ENCODE data around the gene TMEM119.

Gene TMEM119

GRCh38 chr12:108562348-108563135 lies 35.3 kb downstream of the TMEM119 start, which contains the start of gene ISCU:
Gene ISCU, plus strand, starts transcription at chr12:108562596. Its CDS starts 27 bp downstream, at chr12:108562623.
- Histone ChIP-seq H3K27ac (replicated peaks) (peak within 1 kb of the TSS; percentile 98), H3K27me3 (ENCODE audit: insufficient read depth, poor library complexity, severe bottlenecking) (no peaks in the 10 kb centered on the region), H3K4me3 (replicated peaks; ENCODE audit: insufficient read depth, low read length) (peak within 1 kb of the TSS; percentile 93)
- TF ChIP-seq REST (IDR thresholded peaks at IDR 0.05; ENCODE audit: insufficient replicate concordance, low read depth) (peak; percentile 49), POLR2AphosphoS5 (IDR thresholded peaks at IDR 0.05; ENCODE audit: low read depth) (peak; percentile 38; the same call in 1 of the 2 replicates), CTCF (IDR thresholded peaks at IDR 0.05; ENCODE audit: insufficient read depth, low read length) (no peak), GABPA (IDR thresholded peaks at IDR 0.05; ENCODE audit: low read depth) (no peak), SPI1 (IDR thresholded peaks at IDR 0.05; ENCODE audit: borderline replicate concordance, low read depth) (no peak)
- DNase-seq (ENCODE audit: low read depth in 1 of 2, low spot score in 1 of 2), result peak; percentile 96

GRCh38 chr12:108561852-108562347 lies 36.0 kb downstream of the TMEM119 start:
- peak overlapping the region; percentile 58 for H3K4me3 ChIP-seq (replicated peaks; ENCODE audit: insufficient read depth, low read length)
- TF ChIP-seq REST (IDR thresholded peaks at IDR 0.05; ENCODE audit: insufficient replicate concordance, low read depth) (no peak), POLR2AphosphoS5 (IDR thresholded peaks at IDR 0.05; ENCODE audit: low read depth) (no peak), SPI1 (IDR thresholded peaks at IDR 0.05; ENCODE audit: borderline replicate concordance, low read depth) (no peak), CTCF (IDR thresholded peaks at IDR 0.05; ENCODE audit: insufficient read depth, low read length) (no peak), GABPA (IDR thresholded peaks at IDR 0.05; ENCODE audit: low read depth) (no peak)
- no peak for DNase-seq (ENCODE audit: low read depth in 1 of 2, low spot score in 1 of 2)
- H3K27ac ChIP-seq (replicated peaks), result peak overlapping the region; percentile 98
- H3K27me3 ChIP-seq (ENCODE audit: insufficient read depth, poor library complexity, severe bottlenecking), result no peaks in the 10 kb centered on the region

GRCh38 chr12:108560752-108561719 lies 36.8 kb downstream of the TMEM119 start, which contains the start of gene SART3:
Gene SART3, minus strand, starts transcription at chr12:108561173. Its CDS starts 19 bp downstream, at chr12:108561154.
- peak; percentile 82 to 84 for DNase-seq (ENCODE audit: low read depth in 1 of 2, low spot score in 1 of 2)
- Histone ChIP-seq H3K27me3 (ENCODE audit: insufficient read depth, poor library complexity, severe bottlenecking) (no peaks in the 10 kb centered on the region), H3K27ac (replicated peaks) (peak within 1 kb of the TSS; percentile 98), H3K4me3 (replicated peaks; ENCODE audit: insufficient read depth, low read length) (peak within 1 kb of the TSS; percentile 98)
- TF ChIP-seq POLR2AphosphoS5 (IDR thresholded peaks at IDR 0.05; ENCODE audit: low read depth) (peak; percentile 96), CTCF (IDR thresholded peaks at IDR 0.05; ENCODE audit: insufficient read depth, low read length) (no peak), REST (IDR thresholded peaks at IDR 0.05; ENCODE audit: insufficient replicate concordance, low read depth) (peak; percentile 49), GABPA (IDR thresholded peaks at IDR 0.05; ENCODE audit: low read depth) (peak; percentile 76), SPI1 (IDR thresholded peaks at IDR 0.05; ENCODE audit: borderline replicate concordance, low read depth) (peak; percentile 91)
